Measurements from ENCODE around the gene CENPT. TPM values are rescaled to one million over a fixed set of nuclear protein-coding genes. Genes with fewer than 3 reads are reported as not detected.

The CENPT gene
- total and polyA plus RNA-seq, 2 donors (not counting 3 experiments of a cell fraction or from before 2014, with no cell fraction given), result 60.3 to 61.3 TPM

GRCh38 chr16:67884684-67885083 lies 37.2 kb upstream of the CENPT start, which contains the start of gene NRN1L:
TSS of gene NRN1L (plus strand) at chr16:67884885. CDS start at chr16:67884904, 19 bp downstream.
- Histone ChIP-seq H3K4me1 (ENCODE audit: control insufficient read depth, extremely low read depth, insufficient read depth, low read length) (no peaks in the 10 kb centered on the region), H3K9me1 (replicated peaks; ENCODE audit: control insufficient read depth, extremely low read depth, insufficient read depth, low read length) (no peaks in the 10 kb centered on the region), H3K4me3 (replicated peaks in 1 of 3; ENCODE audit: insufficient read depth in 1 of 3, low read depth in 1 of 3, low read length in 3 of 3) (no peak within 1 kb of the TSS), H3K79me2 (ENCODE audit: control insufficient read depth, insufficient read depth, low read length) (no peaks in the 10 kb centered on the region), H4K20me1 (replicated peaks; ENCODE audit: control insufficient read depth, extremely low read depth, insufficient read depth, low read length) (no peaks in the 10 kb centered on the region), H2AFZ (ENCODE audit: low read depth, low read length) (no peak within 1 kb of the TSS), H3K9me3 (replicated peaks; ENCODE audit: control insufficient read depth, insufficient read depth, low read length) (no peaks in the 10 kb centered on the region), H3K27me3 (ENCODE audit: control insufficient read depth in 2 of 2, insufficient read depth in 2 of 2, low read length in 2 of 2) (no peaks in the 10 kb centered on the region), H3K27ac (ENCODE audit: insufficient read depth, low read depth, low read length) (no peak within 1 kb of the TSS), H3K9ac (replicated peaks; ENCODE audit: extremely low read depth, insufficient read depth, low read length) (no peak within 1 kb of the TSS), H3K4me2 (ENCODE audit: insufficient read depth, low read length) (no peak within 1 kb of the TSS), H3K36me3 (ENCODE audit: control insufficient read depth in 2 of 2, extremely low read depth in 1 of 2, insufficient read depth in 2 of 2, low read length in 2 of 2) (peaks cover 3 to 61% of the 10 kb centered on the region in 2 experiments)
- FAIRE-seq, result no peak
- dilution Hi-C loops (cut with MboI; ENCODE audit: extremely low pct_ligation_motif_present, low sequenced_read_pairs), result no loop called here
- no TSS peak for BruUV-seq (replicated peaks)
- intact Hi-C loops (cut with micrococcal nuclease), result loop anchor here (5.0 kb wide), 1 partner anchor 178 kb away; no protein-coding TSS in a partner anchor
- no peak for DNase-seq (ENCODE audit: low read depth, low spot score)
- no peak for TF ChIP-seq FOS (IDR thresholded peaks at IDR 0.05; ENCODE audit: borderline replicate concordance, insufficient read depth, low read length)
- TF ChIP-seq POLR2A (IDR thresholded peaks at IDR 0.05; ENCODE audit: low read depth, low read length), result no peak
- no peak for TF ChIP-seq EZH2 (IDR thresholded peaks at IDR 0.05; ENCODE audit: borderline replicate concordance, low read depth, low read length, severe bottlenecking)
- TF ChIP-seq JUN (IDR thresholded peaks at IDR 0.05; ENCODE audit: borderline replicate concordance, insufficient read depth, insufficient read length, low read depth), result no peak
- no peak for TF ChIP-seq MAX (IDR thresholded peaks at IDR 0.05; ENCODE audit: insufficient read depth, insufficient read length)
- TF ChIP-seq, protein P1, sequence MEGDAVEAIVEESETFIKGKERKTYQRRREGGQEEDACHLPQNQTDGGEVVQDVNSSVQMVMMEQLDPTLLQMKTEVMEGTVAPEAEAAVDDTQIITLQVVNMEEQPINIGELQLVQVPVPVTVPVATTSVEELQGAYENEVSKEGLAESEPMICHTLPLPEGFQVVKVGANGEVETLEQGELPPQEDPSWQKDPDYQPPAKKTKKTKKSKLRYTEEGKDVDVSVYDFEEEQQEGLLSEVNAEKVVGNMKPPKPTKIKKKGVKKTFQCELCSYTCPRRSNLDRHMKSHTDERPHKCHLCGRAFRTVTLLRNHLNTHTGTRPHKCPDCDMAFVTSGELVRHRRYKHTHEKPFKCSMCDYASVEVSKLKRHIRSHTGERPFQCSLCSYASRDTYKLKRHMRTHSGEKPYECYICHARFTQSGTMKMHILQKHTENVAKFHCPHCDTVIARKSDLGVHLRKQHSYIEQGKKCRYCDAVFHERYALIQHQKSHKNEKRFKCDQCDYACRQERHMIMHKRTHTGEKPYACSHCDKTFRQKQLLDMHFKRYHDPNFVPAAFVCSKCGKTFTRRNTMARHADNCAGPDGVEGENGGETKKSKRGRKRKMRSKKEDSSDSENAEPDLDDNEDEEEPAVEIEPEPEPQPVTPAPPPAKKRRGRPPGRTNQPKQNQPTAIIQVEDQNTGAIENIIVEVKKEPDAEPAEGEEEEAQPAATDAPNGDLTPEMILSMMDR (IDR thresholded peaks at IDR 0.05; ENCODE audit: extremely low read depth in 1 of 2, insufficient read depth in 1 of 2, low read depth in 1 of 2, low read length in 2 of 2), result no peak
- TF ChIP-seq GATA2 (IDR thresholded peaks at IDR 0.05; ENCODE audit: insufficient read depth, insufficient read length, low read depth, low read length), result no peak
- TF ChIP-seq MYC (IDR thresholded peaks at IDR 0.05; ENCODE audit: low read depth, low read length), result no peak
- TF ChIP-seq POLR2AphosphoS5 (IDR thresholded peaks at IDR 0.05; ENCODE audit: insufficient read depth, low read depth, low read length), result no peak
- ChIA-PET CTCF (interaction anchor here (1.6 to 5.4 kb wide), 14 partner anchors 8 to 181 kb away, joined by 6 to 106 read pairs (median 14); partner anchors contain the start of genes CTRL, PSKH1 and PSMB10), POLR2A (no interaction called here)
